Endothelial cell of umbilical vein (primary cell): ENCODE data around the gene TNRC6C. TPM values are rescaled to one million over a fixed set of nuclear protein-coding genes. Genes with fewer than 3 reads are reported as not detected.

Experiments used
- BruUV-seq: library from RNA; stranded (reverse); fragments of 400-500 nt; replicated peaks from 2 replicates; lab custom pipeline; 2021; lab: Mats Ljungman, UMichigan
- CTCF ChIA-PET: fragments of 300-600, 350-600 bp; sonication (Branson Sonifier 250); formaldehyde crosslinking; loops from one replicate; lab custom pipeline; 2021; ENCODE audit warnings: antibody characterized with exemption, inconsistent platforms; lab: Charles Lee
- POLR2A ChIA-PET: fragments of 300-600, 350-600 bp; sonication (Branson Sonifier 250); formaldehyde crosslinking; loops from one replicate; lab custom pipeline; 2021; ENCODE audit warnings: antibody characterized with exemption, inconsistent platforms; lab: Charles Lee
- DNase-seq: peaks from one replicate; pipeline ENCODE4 v3.0.0-alpha.2; 2011; ENCODE audit warnings: low read depth, low spot score
- FAIRE-seq: peaks from 2 replicates; lab custom pipeline; 2011; peaks lifted over from hg19 to GRCh38; lab: Jason Lieb, UNC
- H2AFZ ChIP-seq: 2 replicates; pipeline ENCODE4 v1.6.0; 2012; ENCODE audit warnings: low read depth, low read length, control low read depth, inconsistent platforms
- H3K27ac ChIP-seq: 2 replicates; pipeline ENCODE4 v1.5.1; 2011; ENCODE audit warnings: low read depth, mild to moderate bottlenecking, control low read depth, low read length, moderate library complexity; ENCODE audit not compliant: insufficient read depth
- H3K27me3 ChIP-seq, 2 experiments: 2 replicates each; pipeline versions ENCODE4 v1.6.0 to v1.6.1; 2011; ENCODE audit warnings: low read length in 2 of 2, mixed read lengths in 1 of 2; ENCODE audit not compliant: control insufficient read depth in 2 of 2, insufficient read depth in 2 of 2
- H3K36me3 ChIP-seq, 2 experiments: 2 replicates in 1 of 2; 3 replicates in 1 of 2; pipeline ENCODE4 v1.5.1; 2011; ENCODE audit warnings: low read length in 2 of 2, mild to moderate bottlenecking in 1 of 2, moderate library complexity in 1 of 2; ENCODE audit not compliant: control insufficient read depth in 2 of 2, insufficient read depth in 2 of 2; ENCODE audit errors: extremely low read depth in 1 of 2
- H3K4me1 ChIP-seq: 3 replicates; pipeline ENCODE4 v1.5.1; 2011; ENCODE audit warnings: mild to moderate bottlenecking, low read length; ENCODE audit not compliant: control insufficient read depth, insufficient read depth; ENCODE audit errors: extremely low read depth
- H3K4me2 ChIP-seq: 2 replicates; pipeline ENCODE4 v1.6.1; 2011; ENCODE audit warnings: low read length, control low read depth, mixed read lengths; ENCODE audit not compliant: insufficient read depth
- H3K4me3 ChIP-seq, 3 experiments: fragments of 200-600 bp in 1 of 3; sonication (generic), shearing (Covaris generic) in 1 of 3; replicated peaks in 1 of 3; 2 replicates each; pipeline ENCODE4 v1.5.1; 2011 to 2016; ENCODE audit warnings: control low read depth in 3 of 3, low read length in 3 of 3, mild to moderate bottlenecking in 2 of 3, inconsistent platforms in 1 of 3, low read depth in 1 of 3, moderate library complexity in 1 of 3; ENCODE audit not compliant: insufficient read depth in 1 of 3
- H3K79me2 ChIP-seq: 2 replicates; pipeline ENCODE4 v1.6.0; 2012; ENCODE audit warnings: low read length, inconsistent platforms; ENCODE audit not compliant: control insufficient read depth, insufficient read depth
- H3K9ac ChIP-seq: replicated peaks from 2 replicates; pipeline ENCODE3; 2011; ENCODE audit warnings: low read length, control low read depth; ENCODE audit not compliant: insufficient read depth; ENCODE audit errors: extremely low read depth
- H3K9me1 ChIP-seq: replicated peaks from 3 replicates; pipeline ENCODE4 v1.6.0; 2011; ENCODE audit warnings: mild to moderate bottlenecking, low read length; ENCODE audit not compliant: control insufficient read depth, insufficient read depth; ENCODE audit errors: extremely low read depth
- H3K9me3 ChIP-seq: replicated peaks from 2 replicates; pipeline ENCODE4 v1.5.1; 2012; ENCODE audit warnings: low read length, inconsistent platforms; ENCODE audit not compliant: control insufficient read depth, insufficient read depth
- H4K20me1 ChIP-seq: replicated peaks from 2 replicates; pipeline ENCODE3; 2011; ENCODE audit warnings: mild to moderate bottlenecking, low read length; ENCODE audit not compliant: control insufficient read depth, insufficient read depth; ENCODE audit errors: extremely low read depth
- CTCF ChIP-seq, 2 donors: IDR thresholded peaks; 1 replicate in 1 of 2; 2 replicates in 1 of 2; pipeline ENCODE4 v1.5.1; 2011; ENCODE audit warnings: low read length in 2 of 2, mild to moderate bottlenecking in 2 of 2, moderate library complexity in 2 of 2, control low read depth in 1 of 2, inconsistent platforms in 1 of 2, low read depth in 1 of 2; ENCODE audit not compliant: insufficient read depth in 1 of 2; ENCODE audit errors: extremely low read depth in 1 of 2
- EZH2 ChIP-seq: IDR thresholded peaks from 2 replicates; pipeline ENCODE4 v1.6.1; 2012; ENCODE audit warnings: borderline replicate concordance, low read depth, mild to moderate bottlenecking, moderate library complexity, low read length, inconsistent platforms; ENCODE audit not compliant: severe bottlenecking
- FOS ChIP-seq: IDR thresholded peaks from 2 replicates; pipeline ENCODE4 v1.6.1; 2011; ENCODE audit warnings: mild to moderate bottlenecking, low read length, moderate library complexity, borderline replicate concordance; ENCODE audit not compliant: insufficient read depth
- GATA2 ChIP-seq: IDR thresholded peaks from 2 replicates; pipeline ENCODE4 v1.7.0; 2011; ENCODE audit warnings: low read depth, mild to moderate bottlenecking, moderate library complexity, mixed read lengths, low read length; ENCODE audit not compliant: insufficient read length, insufficient read depth
- JUN ChIP-seq: IDR thresholded peaks from 2 replicates; pipeline ENCODE4 v1.6.1; 2011; ENCODE audit warnings: borderline replicate concordance, low read depth; ENCODE audit not compliant: insufficient read length, insufficient read depth
- MAX ChIP-seq: IDR thresholded peaks from 2 replicates; pipeline ENCODE4 v1.6.1; 2011; ENCODE audit not compliant: insufficient read depth, insufficient read length
- MYC ChIP-seq: IDR thresholded peaks from one replicate; pipeline ENCODE4 v1.6.1; 2011; ENCODE audit warnings: mild to moderate bottlenecking, low read depth, low read length
- POLR2A ChIP-seq: IDR thresholded peaks from 2 replicates; pipeline ENCODE4 v1.6.1; 2012; ENCODE audit warnings: low read depth, mild to moderate bottlenecking, control low read depth, low read length
- POLR2AphosphoS5 ChIP-seq: IDR thresholded peaks from 2 replicates; pipeline ENCODE4 v1.6.1; 2012; ENCODE audit warnings: low read depth, mild to moderate bottlenecking, control low read depth, low read length, moderate library complexity; ENCODE audit not compliant: insufficient read depth
- dilution Hi-C: fragments of 300-500 bp; cut with MboI; formaldehyde crosslinking; loops from one replicate; pipeline ENCODE4 v1.15.0; 2019; ENCODE audit warnings: low sequenced_read_pairs; ENCODE audit not compliant: extremely low pct_ligation_motif_present
- intact Hi-C: fragments of 100-400 bp; cut with micrococcal nuclease; formaldehyde crosslinking; loops from one replicate; pipeline ENCODE4 v1.10.0; 2022
- polyA plus RNA-seq, 4 experiments: library from polyadenylated mRNA; depleted of rRNA in 3 of 4; stranded (reverse) in 3 of 4; unstranded in 1 of 4; fragments of >200 nt; gene quantifications; 2 replicates each; pipeline versions ENCODE4 v1.2.1 to v1.2.3, GENCODE V29; 2011 to 2012; ENCODE audit warnings: missing spikeins in 1 of 4
- total RNA-seq: library from RNA; stranded (reverse); gene quantifications from 2 replicates; pipeline ENCODE4 v1.2.3, GENCODE V29; 2021

Gene TNRC6C
- total and polyA plus RNA-seq, 2 donors (not counting 3 experiments of a cell fraction or from before 2014, with no cell fraction given): 2.1 to 17.5 TPM

GRCh38 chr17:78042542-78042941 is 84.0 kb downstream of the TNRC6C start:
- dilution Hi-C loops: no loop called here
- no TSS peak for BruUV-seq
- CTCF ChIA-PET: interaction anchor here (1.2 to 3.4 kb wide), 5 partner anchors 11 to 28 kb away, joined by 3 to 33 read pairs (median 5); no protein-coding TSS in a partner anchor
- no peak for DNase-seq
- no peak overlapping the region for H2AFZ ChIP-seq
- no peak overlapping the region for H3K4me3 ChIP-seq
- no peak overlapping the region for H3K27ac ChIP-seq
- peaks cover 0 to 2% of the 10 kb centered on the region in 2 experiments for H3K36me3 ChIP-seq
- FAIRE-seq: no peak
- H3K4me2 ChIP-seq: peak overlapping the region; percentile 90
- intact Hi-C loops: no loop called here
- H3K9me3 ChIP-seq: no peaks in the 10 kb centered on the region
- H3K27me3 ChIP-seq: no peaks in the 10 kb centered on the region
- no peaks in the 10 kb centered on the region for H4K20me1 ChIP-seq
- TF ChIP-seq POLR2AphosphoS5: no peak
- TF ChIP-seq JUN: no peak
- no peak for TF ChIP-seq MYC
- no peak for TF ChIP-seq EZH2
- no peak for TF ChIP-seq POLR2A
- no peak for TF ChIP-seq CTCF (IDR thresholded peaks at IDR 0.05; ENCODE audit: extremely low read depth in 1 of 2, insufficient read depth in 1 of 2, low read depth in 1 of 2, low read length in 2 of 2)
- no peak for TF ChIP-seq FOS
- no peak for TF ChIP-seq GATA2
- TF ChIP-seq MAX: no peak
- H3K4me1 ChIP-seq: peaks cover 21% of the 10 kb centered on the region
- no peaks in the 10 kb centered on the region for H3K9me1 ChIP-seq
- POLR2A ChIA-PET: no interaction called here
- peaks cover 10% of the 10 kb centered on the region for H3K79me2 ChIP-seq
- H3K9ac ChIP-seq: no peak overlapping the region
